ENCODE data around the gene EXOC3L2.
"Not testable (repeated sequence)": the region's sequence is repeated elsewhere in the genome, so short reads cannot be mapped to it uniquely, and the experiment has no call there.

The EXOC3L2 gene

GRCh38 chr19:45276284-45276687 is 31.1 kb upstream of the EXOC3L2 start:
- no peak overlapping the region for H3K4me2 ChIP-seq
- H3K4me1 ChIP-seq = peaks cover 40% of the 10 kb centered on the region
- H3K36me3 ChIP-seq = peaks cover 100% of the 10 kb centered on the region
- H3K4me3 ChIP-seq = no peak overlapping the region
- H4K20me1 ChIP-seq = peaks cover 22% of the 10 kb centered on the region; the same call in 1 of the 2 replicates
- H3K9ac ChIP-seq = no peak overlapping the region
- 0 out of 2 replicates have a peak overlapping the region, but pooled peaks have one; percentile 19 for H3K27ac ChIP-seq
- H3K9me3 ChIP-seq = no peaks in the 10 kb centered on the region
- no peak for TF ChIP-seq Cebpa-rat (IDR thresholded peaks at IDR 0.05)
- no peaks in the 10 kb centered on the region for H3K27me3 ChIP-seq

- no peaks in the 10 kb centered on the region for H3K27me3 ChIP-seq
These were observed 30.3 kb upstream of the EXOC3L2 start for GRCh38 chr19:45275370-45275971.

GRCh38 chr19:45273521-45273855 is 28.3 kb upstream of the EXOC3L2 start:
- no peak overlapping the region for H3K27ac ChIP-seq
- peaks cover 40% of the 10 kb centered on the region for H3K4me1 ChIP-seq
- H3K36me3 ChIP-seq = peaks cover 100% of the 10 kb centered on the region
- H3K9ac ChIP-seq = 0 out of 2 replicates have a peak overlapping the region, but pooled peaks have one; percentile 20
- TF ChIP-seq Cebpa-rat (IDR thresholded peaks at IDR 0.05) = no peak
- H3K4me2 ChIP-seq = peak overlapping the region; percentile 51
- no peaks in the 10 kb centered on the region for H3K27me3 ChIP-seq
- H4K20me1 ChIP-seq = peaks cover 22% of the 10 kb centered on the region; the same call in 1 of the 2 replicates
- no peaks in the 10 kb centered on the region for H3K9me3 ChIP-seq
- no peak overlapping the region for H3K4me3 ChIP-seq

More at GRCh38 chr19:45275370-45275971, 30.3 kb upstream of the EXOC3L2 start:
- Histone ChIP-seq H3K4me2 (no peak overlapping the region), H3K36me3 (peaks cover 100% of the 10 kb centered on the region), H3K9me3 (no peaks in the 10 kb centered on the region), H3K4me3 (no peak overlapping the region), H3K4me1 (peaks cover 40% of the 10 kb centered on the region), H3K9ac (no peak overlapping the region), H4K20me1 (peaks cover 22% of the 10 kb centered on the region; the same call in 1 of the 2 replicates), H3K27ac (no peak overlapping the region)
- no peak for TF ChIP-seq Cebpa-rat (IDR thresholded peaks at IDR 0.05)

- peaks cover 22% of the 10 kb centered on the region; the same call in 1 of the 2 replicates for H4K20me1 ChIP-seq
- no peak overlapping the region for H3K4me3 ChIP-seq
- no peak overlapping the region for H3K9ac ChIP-seq
- H3K4me1 ChIP-seq = peaks cover 40% of the 10 kb centered on the region
- H3K36me3 ChIP-seq = peaks cover 100% of the 10 kb centered on the region
- H3K27ac ChIP-seq = no peak overlapping the region
- H3K4me2 ChIP-seq = no peak overlapping the region
- H3K9me3 ChIP-seq = no peaks in the 10 kb centered on the region
- H3K27me3 ChIP-seq = no peaks in the 10 kb centered on the region
- TF ChIP-seq Cebpa-rat (IDR thresholded peaks at IDR 0.05) = no peak
These were observed 26.5 kb upstream of the EXOC3L2 start for GRCh38 chr19:45271735-45272108.

- Histone ChIP-seq H4K20me1 (peaks cover 17% of the 10 kb centered on the region; the same call in 1 of the 2 replicates), H3K4me3 (no peak overlapping the region), H3K9ac (no peak overlapping the region), H3K27ac (no peak overlapping the region), H3K27me3 (no peaks in the 10 kb centered on the region), H3K36me3 (peaks cover 99% of the 10 kb centered on the region), H3K9me3 (no peaks in the 10 kb centered on the region), H3K4me2 (no peak overlapping the region), H3K4me1 (peaks cover 39% of the 10 kb centered on the region)
- no peak for TF ChIP-seq Cebpa-rat (IDR thresholded peaks at IDR 0.05)
These were observed 26.0 kb upstream of the EXOC3L2 start for GRCh38 chr19:45271098-45271734.

- H3K27me3 ChIP-seq, H3K9me3 ChIP-seq, H3K9ac ChIP-seq, H3K4me3 ChIP-seq, H3K4me2 ChIP-seq, H3K27ac ChIP-seq: not testable (repeated sequence)
- Histone ChIP-seq H3K36me3 (peaks cover 98% of the 10 kb centered on the region), H4K20me1 (peaks cover 16% of the 10 kb centered on the region), H3K4me1 (peaks cover 42% of the 10 kb centered on the region)
These were observed 24.7 kb upstream of the EXOC3L2 start for GRCh38 chr19:45269939-45270338.

- Histone ChIP-seq H3K4me3 (no peak overlapping the region), H3K9ac (no peak overlapping the region), H3K4me2 (no peak overlapping the region), H3K27me3 (no peaks in the 10 kb centered on the region), H3K4me1 (peaks cover 23% of the 10 kb centered on the region), H3K9me3 (no peaks in the 10 kb centered on the region), H3K36me3 (peaks cover 98% of the 10 kb centered on the region), H3K27ac (no peak overlapping the region), H4K20me1 (peaks cover 36% of the 10 kb centered on the region)
- TF ChIP-seq Cebpa-rat (IDR thresholded peaks at IDR 0.05) = no peak
These were observed 22.1 kb upstream of the EXOC3L2 start for GRCh38 chr19:45267296-45267695.

GRCh38 chr19:45265375-45265774 is 20.2 kb upstream of the EXOC3L2 start:
- Histone ChIP-seq H3K4me2 (peak overlapping the region; percentile 51), H3K4me1 (peaks cover 16% of the 10 kb centered on the region)
- no peak for TF ChIP-seq Cebpa-rat (IDR thresholded peaks at IDR 0.05)

GRCh38 chr19:45264781-45265317 is 19.6 kb upstream of the EXOC3L2 start:
- H3K36me3 ChIP-seq = peaks cover 87% of the 10 kb centered on the region
- H3K27me3 ChIP-seq = no peaks in the 10 kb centered on the region
- no peak overlapping the region for H3K27ac ChIP-seq
- no peak overlapping the region for H3K4me3 ChIP-seq
- no peak overlapping the region for H3K4me2 ChIP-seq
- no peak overlapping the region for H3K9ac ChIP-seq
- no peak for TF ChIP-seq Cebpa-rat (IDR thresholded peaks at IDR 0.05)
- peaks cover 16% of the 10 kb centered on the region for H3K4me1 ChIP-seq
- H4K20me1 ChIP-seq = peaks cover 41% of the 10 kb centered on the region
- H3K9me3 ChIP-seq = no peaks in the 10 kb centered on the region

More at GRCh38 chr19:45265375-45265774, 20.2 kb upstream of the EXOC3L2 start:
- Histone ChIP-seq H3K4me3 (no peak overlapping the region), H3K9me3 (no peaks in the 10 kb centered on the region), H3K27ac (no peak overlapping the region), H3K36me3 (peaks cover 87% of the 10 kb centered on the region), H4K20me1 (peaks cover 41% of the 10 kb centered on the region), H3K27me3 (no peaks in the 10 kb centered on the region), H3K9ac (no peak overlapping the region)

- Histone ChIP-seq H3K9ac (no peak overlapping the region), H3K36me3 (peaks cover 84% of the 10 kb centered on the region), H3K9me3 (no peaks in the 10 kb centered on the region), H3K4me1 (peaks cover 16% of the 10 kb centered on the region), H4K20me1 (peaks cover 59% of the 10 kb centered on the region), H3K4me2 (no peak overlapping the region), H3K27me3 (no peaks in the 10 kb centered on the region), H3K27ac (no peak overlapping the region), H3K4me3 (no peak overlapping the region)
- TF ChIP-seq Cebpa-rat (IDR thresholded peaks at IDR 0.05) = no peak
These were observed 17.8 kb upstream of the EXOC3L2 start for GRCh38 chr19:45263013-45263412.

All from BLaER1 (cell line).